GM21786 (cell line): Measurements from ENCODE around the gene NEK1.

Experiments used
- ATAC-seq: cut with Tn5 transposase; IDR thresholded peaks from one replicate; pipeline ENCODE4 v1.9.1; 2021; ENCODE audit not compliant: unreplicated experiment

Gene NEK1

DNA sequence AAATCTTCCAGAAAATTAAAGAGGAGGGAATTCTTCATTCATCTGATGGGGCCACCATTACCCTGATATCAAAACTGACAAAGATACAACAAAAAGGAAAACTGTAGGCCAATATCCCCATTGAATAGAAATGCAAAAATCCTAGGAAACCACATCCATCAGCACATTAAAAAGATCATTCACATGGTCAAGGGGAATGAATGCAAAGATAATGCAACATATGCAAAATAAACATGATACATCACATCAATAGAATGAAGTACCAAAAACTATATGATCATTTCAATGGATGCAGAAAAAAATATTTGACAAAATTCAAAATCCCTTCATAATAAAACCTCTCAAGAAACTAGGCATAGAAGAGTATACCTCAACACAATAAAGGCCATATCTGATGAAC, 232.7 kb downstream of the NEK1 start:
- no peak for ATAC-seq

- no peak for ATAC-seq
Observed at GRCh38 chr4:169377367-169377766, 235.0 kb downstream of the NEK1 start.

- no peak for ATAC-seq
Observed at GRCh38 chr4:169376421-169376820, 236.0 kb downstream of the NEK1 start.

DNA sequence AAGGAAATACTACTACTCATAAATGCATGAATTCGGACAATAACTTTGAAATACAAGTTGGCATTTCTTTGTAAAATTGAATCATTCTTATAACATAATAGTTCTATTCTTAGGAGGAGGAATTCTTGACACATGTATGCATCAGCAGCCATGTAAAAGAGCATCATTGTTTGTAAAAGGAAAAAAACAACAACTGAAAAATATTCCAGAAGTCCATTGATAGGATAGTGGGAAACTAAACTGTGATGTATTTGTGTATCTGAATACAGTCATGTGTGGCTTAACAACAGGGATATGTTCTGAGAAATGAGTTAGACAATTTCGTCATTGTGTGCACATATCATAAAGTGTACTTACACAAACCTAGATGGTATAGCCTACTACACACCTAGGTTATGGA, 239.6 kb downstream of the NEK1 start:
- no peak for ATAC-seq

DNA sequence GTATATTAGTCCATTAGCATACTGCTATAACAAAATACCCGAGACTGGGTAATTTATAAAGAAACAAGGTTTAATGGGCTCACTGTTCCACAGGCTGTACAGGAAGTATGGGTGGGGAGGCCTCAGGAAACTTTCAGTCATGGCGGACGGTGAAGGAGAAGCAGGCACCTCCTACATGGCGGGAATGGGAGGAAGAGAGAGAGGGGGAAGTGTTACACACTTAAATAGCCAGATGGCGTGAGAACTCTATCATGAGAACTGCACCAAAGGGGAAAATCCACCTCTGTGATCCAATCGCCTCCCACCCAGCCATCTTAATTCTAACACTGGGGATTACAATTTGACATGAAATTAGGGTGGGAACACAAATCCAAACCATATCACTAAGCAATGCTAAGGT, 242.7 kb downstream of the NEK1 start:
- no peak for ATAC-seq

GRCh38 chr4:169367826-169368225, 244.6 kb downstream of the NEK1 start:
- ATAC-seq, result no peak

DNA sequence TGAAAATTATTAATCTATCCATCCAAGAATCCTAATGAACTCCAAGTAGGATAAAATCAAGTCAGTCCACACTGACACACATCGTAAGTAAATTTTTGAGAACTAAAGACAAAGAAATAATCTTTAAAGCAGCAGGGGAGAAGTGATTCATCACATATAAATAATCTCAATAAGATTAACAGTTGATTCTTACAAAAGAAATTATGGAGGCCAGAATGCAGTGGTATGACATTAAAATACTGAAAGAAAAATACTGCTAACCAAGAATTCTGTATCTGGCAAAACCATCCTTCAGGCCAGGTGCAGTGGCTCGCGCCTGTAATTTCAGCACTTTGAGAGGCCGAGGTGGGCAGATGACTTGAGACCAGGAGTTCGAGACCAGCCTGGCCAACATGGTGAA, 245.6 kb downstream of the NEK1 start:
- no peak for ATAC-seq

- ATAC-seq, result no peak
Observed at GRCh38 chr4:169362607-169363006, 249.8 kb downstream of the NEK1 start.

- no peak for ATAC-seq
Observed at GRCh38 chr4:169361756-169362155, 250.6 kb downstream of the NEK1 start.

- ATAC-seq, result no peak
Observed at GRCh38 chr4:169359961-169360360, 252.4 kb downstream of the NEK1 start.

DNA sequence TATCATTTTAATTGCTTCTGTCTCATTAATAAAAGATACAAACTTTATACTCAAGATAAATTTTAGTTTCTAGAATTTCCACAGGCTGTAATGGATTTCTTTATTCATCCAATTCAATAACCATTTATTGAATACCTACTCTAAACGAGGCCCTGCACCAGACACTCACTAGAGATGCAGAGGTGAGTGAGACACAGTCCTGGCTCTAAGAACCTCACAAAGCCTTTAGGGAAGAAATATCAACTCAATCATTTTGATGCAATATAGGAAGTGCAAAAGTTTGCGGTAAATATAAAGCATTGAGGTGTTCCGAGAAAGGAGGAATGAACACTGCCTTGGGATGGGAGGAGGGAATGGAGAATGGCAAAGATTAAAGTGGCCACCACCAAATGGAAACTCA, 260.0 kb downstream of the NEK1 start:
- ATAC-seq, result no peak

- no peak for ATAC-seq
Observed at GRCh38 chr4:169351872-169352271, 260.5 kb downstream of the NEK1 start.

DNA sequence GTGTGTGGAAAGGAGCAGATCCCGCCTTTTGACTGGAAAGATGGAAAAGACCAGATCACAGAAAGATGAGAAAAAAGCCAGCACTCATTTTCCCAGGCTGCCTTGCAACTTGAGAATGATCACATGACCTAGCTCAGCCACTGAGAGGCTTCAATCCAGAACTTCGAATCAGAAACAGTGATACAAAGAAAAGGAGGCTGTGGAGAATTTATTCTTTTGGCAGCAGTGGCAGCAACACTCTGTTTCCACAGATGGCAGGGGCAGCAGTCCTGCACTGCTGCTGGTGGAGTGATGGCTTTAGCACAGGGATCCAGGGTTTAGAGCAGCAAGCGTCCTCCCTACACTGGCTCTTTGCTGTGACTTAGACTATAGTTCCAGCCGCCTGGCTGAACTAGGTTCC, 263.8 kb downstream of the NEK1 start:
- no peak for ATAC-seq

GRCh38 chr4:169346840-169347239, 265.5 kb downstream of the NEK1 start:
- no peak for ATAC-seq

- no peak for ATAC-seq
Observed at GRCh38 chr4:169345316-169345721, 267.1 kb downstream of the NEK1 start.
